K562 (cell line): Measurements from ENCODE around the gene GLI1. TPM values are rescaled to one million over a fixed set of nuclear protein-coding genes. Genes with fewer than 3 reads are reported as not detected.

ENCODE experiments used
- ARNT ChIP-seq, 2 experiments: fragments of 450-650 bp; IDR thresholded peaks; 2 replicates each; pipeline ENCODE4 v1.6.1; 2016; ENCODE audit warnings: mild to moderate bottlenecking in 1 of 2
- E2F8 ChIP-seq: fragments of 450-650 bp; IDR thresholded peaks from 2 replicates; pipeline ENCODE4 v1.7.1; 2018; ENCODE audit warnings: mild to moderate bottlenecking, low read depth; ENCODE audit not compliant: partially characterized antibody
- ELF2 ChIP-seq: fragments of 250-450 bp; sonication (Bioruptor Pico); IDR thresholded peaks from 2 replicates; pipeline ENCODE4 v1.5.0; 2021; ENCODE audit warnings: mild to moderate bottlenecking
- HEY1 ChIP-seq: fragments of 250-450 bp; sonication (Bioruptor Pico); IDR thresholded peaks from 2 replicates; pipeline ENCODE4 v1.5.0; 2020; ENCODE audit warnings: mild to moderate bottlenecking, moderate library complexity, borderline replicate concordance
- MEF2A ChIP-seq: IDR thresholded peaks from 2 replicates; pipeline ENCODE4 v1.6.1; 2011; ENCODE audit warnings: low read depth, mild to moderate bottlenecking, low read length, moderate library complexity; ENCODE audit not compliant: control insufficient read depth
- MTF1 ChIP-seq: fragments of 250-450 bp; sonication (Bioruptor Pico); IDR thresholded peaks from 2 replicates; pipeline ENCODE4 v1.9.0; 2021; ENCODE audit warnings: moderate library complexity, mild to moderate bottlenecking, inconsistent platforms, borderline replicate concordance
- PHF8 ChIP-seq: fragments of 200-600 bp; sonication (generic); IDR thresholded peaks from 2 replicates; pipeline ENCODE4 v1.6.1; 2012; ENCODE audit warnings: mixed run types, mild to moderate bottlenecking, inconsistent platforms, low read length, moderate library complexity, borderline replicate concordance
- RBFOX2 ChIP-seq: fragments of 200-400 bp; formaldehyde crosslinking; IDR thresholded peaks from 2 replicates; pipeline ENCODE4 v1.6.1; 2017; ENCODE audit warnings: low read depth, mild to moderate bottlenecking, low read length, moderate library complexity
- SAFB2 ChIP-seq: fragments of 200-400 bp; formaldehyde crosslinking; IDR thresholded peaks from 2 replicates; pipeline ENCODE4 v1.6.1; 2018; ENCODE audit warnings: borderline replicate concordance, low read length, low read depth, moderate library complexity; ENCODE audit not compliant: severe bottlenecking
- SMAD1 ChIP-seq: fragments of 150-350 bp; IDR thresholded peaks from 2 replicates; pipeline ENCODE4 v1.6.1; 2014; ENCODE audit warnings: low read length, low read depth; ENCODE audit not compliant: partially characterized antibody
- ZBTB1 ChIP-seq: sonication (generic); formaldehyde crosslinking; IDR thresholded peaks from 2 replicates; pipeline ENCODE4 v1.8.1; 2023; ENCODE audit warnings: missing genetic modification reagents, low read depth, mild to moderate bottlenecking, borderline replicate concordance
- ZNF165 ChIP-seq: fragments of 250-450 bp; sonication (Bioruptor Pico); IDR thresholded peaks from 2 replicates; pipeline ENCODE4 v1.4.0; 2020; ENCODE audit warnings: borderline replicate concordance
- ZNF436 ChIP-seq: fragments of 250-450, 450-650 bp; sonication (Bioruptor Pico); formaldehyde crosslinking; IDR thresholded peaks from 2 replicates; pipeline ENCODE4 v1.7.0; 2020; ENCODE audit warnings: mild to moderate bottlenecking
- ZNF584 ChIP-seq: fragments of 200-800 bp; sonication (Bioruptor generic); IDR thresholded peaks from 2 replicates; pipeline ENCODE4 v1.6.1; 2016; ENCODE audit warnings: low read depth, mild to moderate bottlenecking, missing genetic modification characterization, missing compliant biosample characterization
- polyA plus RNA-seq, 8 experiments: library from polyadenylated mRNA; depleted of rRNA in 4 of 8; stranded (reverse) in 5 of 8; unstranded in 3 of 8; fragments of >200 nt; fragmentation: Nextera tagmentation in 2 of 8; fragmentation: Illumina TruSeq in 1 of 8; extraction: Ambion mirVana in 2 of 8; extraction: Trizol in 1 of 8; gene quantifications; 2 replicates each; pipeline versions ENCODE4 v1.2.1 to v1.2.3, GENCODE V29; 2011 to 2014; ENCODE audit warnings: inconsistent platforms in 1 of 8, missing spikeins in 1 of 8
- total RNA-seq, 7 experiments: library from RNA; depleted of rRNA in 6 of 7; stranded (reverse); fragments of >200 nt in 6 of 7; fragmentation: Illumina TruSeq in 2 of 7; extraction: Trizol in 2 of 7; gene quantifications; 2 replicates each; pipeline versions ENCODE4 v1.2.1 to v1.2.3, GENCODE V29; 2011 to 2021; ENCODE audit warnings: low replicate concordance in 1 of 7

Gene GLI1
- total and polyA plus RNA-seq, 9 of the 15 experiments (the other 6 are each of a cell fraction or from before 2014, with no cell fraction given) = 0.24 to 3.7 (median 0.61) TPM

GRCh38 chr12:57520053-57520818, 60.7 kb downstream of the GLI1 start, which contains the start of gene DDIT3 (continued):
- TF ChIP-seq ZNF584 (CRISPR knock-in tag) = no peak
- TF ChIP-seq ARNT (IDR thresholded peaks at IDR 0.05) = peak in 1 of 2 experiments; percentile 64; a peak in 2 of 4 replicates
- TF ChIP-seq ZNF165 (CRISPR knock-in tag) = no peak
- peak; percentile 98 for TF ChIP-seq SMAD1
- peak; percentile 95 for TF ChIP-seq RBFOX2
- TF ChIP-seq E2F8 = no peak
- peak; percentile 69 for TF ChIP-seq ELF2 (CRISPR knock-in tag)
- no peak for TF ChIP-seq SAFB2
- no peak for TF ChIP-seq MEF2A
- TF ChIP-seq PHF8 = peak; percentile 90
- 0 out of 2 replicates have a peak, but pooled peaks have one; percentile 62 for TF ChIP-seq ZNF436 (CRISPR knock-in tag)
- peak; percentile 62; the same call in 1 of the 2 replicates for TF ChIP-seq ZBTB1 (CRISPR knock-in tag)
- no peak for TF ChIP-seq MTF1 (CRISPR knock-in tag)
- TF ChIP-seq HEY1 (CRISPR knock-in tag) = 0 out of 2 replicates have a peak, but pooled peaks have one; percentile 84
